Stomach (tissue), 19 donors: ENCODE data around the gene CDH26. TPM values are rescaled to one million over a fixed set of nuclear protein-coding genes. Genes with fewer than 3 reads are reported as not detected.
A peak's percentile ranks its signal among the peaks of the same experiment; 100 is the strongest.

Experiments used
- DNase-seq, 2 donors: peaks; one replicate each; pipeline versions ENCODE4 v3.0.0 to v3.0.0-alpha.2; 2013 to 2019
- H3K27ac ChIP-seq, 5 donors: fragments of 200-600 bp in 4 of 5; sonication (generic) in 4 of 5; one replicate each; pipeline ENCODE4 v1.5.1; 2013 to 2019; ENCODE audit warnings: mild to moderate bottlenecking in 1 of 5, moderate library complexity in 1 of 5
- H3K27me3 ChIP-seq, 3 donors: fragments of 200-600 bp; sonication (generic); one replicate each; pipeline ENCODE4 v1.5.1; 2017 to 2019; ENCODE audit warnings: mixed run types in 1 of 3
- H3K36me3 ChIP-seq, 4 donors: fragments of 200-600 bp; sonication (generic); 1 replicate in 3 of 4; 2 replicates in 1 of 4; pipeline ENCODE4 v1.5.1; 2016 to 2019
- H3K4me1 ChIP-seq, 4 donors: fragments of 200-600 bp; sonication (generic); one replicate each; pipeline ENCODE4 v1.5.1; 2016 to 2019
- H3K4me3 ChIP-seq, 4 donors: fragments of 200-600 bp; sonication (generic) in 3 of 4; one replicate each; pipeline ENCODE4 v1.5.1; 2016 to 2019; ENCODE audit warnings: mild to moderate bottlenecking in 1 of 4
- H3K9me3 ChIP-seq, 4 donors: fragments of 200-600 bp; sonication (generic); one replicate each; pipeline ENCODE4 v1.5.1; 2016 to 2019
- CTCF ChIP-seq, 7 experiments: fragments of 450-650 bp in 4 of 7; fragments of 200-600 bp in 3 of 7; sonication (generic) in 3 of 7; IDR thresholded peaks; one replicate each; pipeline ENCODE4 v1.5.1; 2016 to 2019; ENCODE audit warnings: antibody characterized with exemption in 7 of 7, control low read depth in 2 of 7, mild to moderate bottlenecking in 1 of 7
- EP300 ChIP-seq: sonication (generic); formaldehyde crosslinking; IDR thresholded peaks from one replicate; pipeline ENCODE4 v1.6.1; 2017; ENCODE audit warnings: antibody characterized with exemption
- POLR2A ChIP-seq, 4 donors: fragments of 450-650 bp; IDR thresholded peaks; one replicate each; pipeline ENCODE4 v1.6.1; 2016; ENCODE audit warnings: antibody characterized with exemption in 4 of 4, control low read depth in 2 of 4, mild to moderate bottlenecking in 1 of 4, moderate library complexity in 1 of 4
- POLR2AphosphoS5 ChIP-seq, 3 donors: sonication (generic); formaldehyde crosslinking; IDR thresholded peaks; one replicate each; pipeline ENCODE4 v1.6.1; 2016; ENCODE audit warnings: antibody characterized with exemption in 3 of 3
- WGBS, 5 donors: extraction: QIAGEN DNeasy Blood & Tissue Kit in 3 of 5; methylation state at CpG; one replicate each; pipeline versions ENCODE4 v1.1.5 to v1.1.7; 2013 to 2018; 5-methylcytosine and 5-hydroxymethylcytosine counted together
- intact Hi-C: fragments of 100-400 bp; cut with DNase I; formaldehyde crosslinking; loops from one replicate; pipeline ENCODE4 v1.15.1; 2023; ENCODE audit warnings: low total_unique reads
- long read RNA-seq, 10 donors: transcript quantifications; one replicate each; lab custom pipeline, GENCODE V29; 2026
- polyA plus RNA-seq, 3 donors: library from polyadenylated mRNA; stranded (reverse); fragments of 200-250 nt; gene quantifications; one replicate each; pipeline ENCODE4 v1.2.3, GENCODE V29; 2013
- total RNA-seq, 5 donors: library from RNA; depleted of rRNA; stranded (reverse); fragments of >200 nt; gene quantifications; one replicate each; pipeline versions ENCODE4 v1.1.0 to v1.2.3, GENCODE V29; 2014 to 2016
- donor health status: healthy with polysubstance abuse.
- donor health status: Bipolar disorder and iron deficiency.
- donor health status: healthy.

The CDH26 gene
- 100 to 1,000 TPM in 1 of 5 donors, 1 to 10 TPM in 3, under 1 TPM in 1; 0.45 to 116 (median 5.8) TPM for total RNA-seq
- polyA plus RNA-seq = 1 to 10 TPM in 1 of 3 donors, under 1 TPM in 1, not detected in 1; 0.25 to 6.0 TPM
- long read RNA-seq, donor 1 = 0 reads
- long read RNA-seq, donor 2 = 0 reads
- long read RNA-seq, donor 3 = 0 reads
- long read RNA-seq, donor 4 = 0 reads
- long read RNA-seq, donor 5 = 0 reads
- long read RNA-seq, donor 6 = 0 reads
- long read RNA-seq, donor 7 = 0 reads
- long read RNA-seq, donor 8 = 0 reads
- long read RNA-seq, donor 9 = 0 reads
- long read RNA-seq, donor 10 = 0 reads

- peaks cover 0 to 12% (median 2%) of the 10 kb centered on the region in 4 donors for H3K36me3 ChIP-seq
- peaks cover 0 to 30% (median 0%) of the 10 kb centered on the region in 3 donors for H3K27me3 ChIP-seq
- TF ChIP-seq EP300 (no peak), POLR2A (IDR thresholded peaks at IDR 0.05) (no peak), POLR2AphosphoS5 (IDR thresholded peaks at IDR 0.05) (no peak), CTCF (IDR thresholded peaks at IDR 0.05) (no peak)
- H3K4me1 ChIP-seq = peaks cover 0 to 9% (median 5%) of the 10 kb centered on the region in 4 donors
- WGBS, 5 donors = 35 to 65% (median 54%) methylated on average over 5 of the region's 5 CpGs
- no peak within 1 kb of the TSS for H3K4me3 ChIP-seq
- DNase-seq = peak in 1 of 2 donors; percentile 26
- intact Hi-C loops = no loop called here
- no peak within 1 kb of the TSS for H3K27ac ChIP-seq
- H3K9me3 ChIP-seq = no peaks in the 10 kb centered on the region
Observed at GRCh38 chr20:59958123-59958522, at the start of gene CDH26. Gene CDH26, plus strand, starts transcription at chr20:59958423. Its CDS starts 304 bp downstream, at chr20:59958727.

- H3K36me3 ChIP-seq = no peaks in the 10 kb centered on the region
- H3K4me1 ChIP-seq = no peaks in the 10 kb centered on the region
- no peaks in the 10 kb centered on the region for H3K9me3 ChIP-seq
- DNase-seq = no peak
- intact Hi-C loops = no loop called here
- H3K4me3 ChIP-seq = no peak overlapping the region
- TF ChIP-seq EP300 (no peak), CTCF (IDR thresholded peaks at IDR 0.05) (no peak), POLR2A (IDR thresholded peaks at IDR 0.05) (no peak), POLR2AphosphoS5 (IDR thresholded peaks at IDR 0.05) (no peak)
- H3K27me3 ChIP-seq = no peaks in the 10 kb centered on the region
- WGBS, 5 donors = 91 to 96% (median 93%) methylated on average over 5 of the region's 5 CpGs
- H3K27ac ChIP-seq = no peak overlapping the region
Observed at GRCh38 chr20:59908855-59909254, 49.4 kb upstream of the CDH26 start.

GRCh38 chr20:59911041-59911440, 47.2 kb upstream of the CDH26 start:
- Histone ChIP-seq H3K4me1 (no peaks in the 10 kb centered on the region), H3K9me3 (no peaks in the 10 kb centered on the region), H3K4me3 (no peak overlapping the region), H3K27ac (no peak overlapping the region), H3K27me3 (no peaks in the 10 kb centered on the region), H3K36me3 (no peaks in the 10 kb centered on the region)
- no peak for DNase-seq
- intact Hi-C loops = no loop called here
- no peak for TF ChIP-seq CTCF (IDR thresholded peaks at IDR 0.05)
- no peak for TF ChIP-seq POLR2AphosphoS5 (IDR thresholded peaks at IDR 0.05)
- TF ChIP-seq EP300 = no peak
- no peak for TF ChIP-seq POLR2A (IDR thresholded peaks at IDR 0.05)
- 86 to 96% (median 88%) methylated on average over 2 of the region's 2 CpGs for WGBS, 5 donors

GRCh38 chr20:59912609-59913008, 45.6 kb upstream of the CDH26 start:
- Histone ChIP-seq H3K9me3 (no peaks in the 10 kb centered on the region), H3K27me3 (no peaks in the 10 kb centered on the region), H3K4me1 (no peaks in the 10 kb centered on the region), H3K36me3 (no peaks in the 10 kb centered on the region), H3K27ac (no peak overlapping the region), H3K4me3 (no peak overlapping the region)
- no peak for TF ChIP-seq POLR2A (IDR thresholded peaks at IDR 0.05)
- no peak for TF ChIP-seq POLR2AphosphoS5 (IDR thresholded peaks at IDR 0.05)
- no peak for TF ChIP-seq CTCF (IDR thresholded peaks at IDR 0.05)
- no peak for TF ChIP-seq EP300
- intact Hi-C loops = no loop called here
- WGBS, 5 donors = 67 to 89% (median 84%) methylated on average over 4 of the region's 4 CpGs
- DNase-seq = no peak
